PFSK-1 (cell line): ENCODE measurements around the gene CEMIP.

Experiments
- FOXP2 ChIP-seq: optimal IDR thresholded peaks from 2 replicates; pipeline ENCODE3; 2011; ENCODE audit warnings: borderline replicate concordance, control low read depth, inconsistent platforms; ENCODE audit not compliant: insufficient read depth; ENCODE audit errors: extremely low read length, extremely low read depth
- POLR2AphosphoS5 ChIP-seq: IDR thresholded peaks from 2 replicates; pipeline ENCODE4 v1.6.1; 2012; ENCODE audit warnings: low read depth, mild to moderate bottlenecking, control low read depth, low read length, moderate library complexity
- SIN3A ChIP-seq: IDR thresholded peaks from 2 replicates; pipeline ENCODE4 v1.6.1; 2012; ENCODE audit warnings: mild to moderate bottlenecking, low read length, moderate library complexity, borderline replicate concordance; ENCODE audit not compliant: insufficient read depth
- TAF1 ChIP-seq: IDR thresholded peaks from 2 replicates; pipeline ENCODE4 v1.6.1; 2012; ENCODE audit warnings: low read length, control low read depth, borderline replicate concordance; ENCODE audit not compliant: insufficient read depth
- TF ChIP-seq, protein P1 (sequence below), 2 experiments: IDR thresholded peaks; 2 replicates each; pipeline versions ENCODE4 v1.6.1 to v1.8.0; 2011 to 2012; ENCODE audit warnings: low read depth in 2 of 2, low read length in 2 of 2, control low read depth in 1 of 2, inconsistent platforms in 1 of 2, mild to moderate bottlenecking in 1 of 2, moderate library complexity in 1 of 2; ENCODE audit not compliant: insufficient read depth in 1 of 2

DNA sequence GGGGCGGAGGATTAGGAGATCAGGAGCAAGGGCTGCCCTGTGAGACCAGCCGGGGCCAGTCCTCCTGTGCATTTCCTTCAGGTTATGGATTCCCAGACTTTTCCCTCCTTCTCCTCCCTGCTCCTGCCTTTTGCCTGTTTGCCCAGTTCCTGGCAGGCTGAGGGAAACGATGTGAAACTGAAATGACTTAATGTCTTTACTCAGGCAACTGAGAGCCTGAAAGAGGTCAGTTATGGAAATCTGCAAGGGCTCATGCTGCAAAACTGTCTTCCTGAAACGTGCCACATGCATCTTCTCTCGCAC is 153.3 kb downstream of the CEMIP start:
- TF ChIP-seq, protein P1, sequence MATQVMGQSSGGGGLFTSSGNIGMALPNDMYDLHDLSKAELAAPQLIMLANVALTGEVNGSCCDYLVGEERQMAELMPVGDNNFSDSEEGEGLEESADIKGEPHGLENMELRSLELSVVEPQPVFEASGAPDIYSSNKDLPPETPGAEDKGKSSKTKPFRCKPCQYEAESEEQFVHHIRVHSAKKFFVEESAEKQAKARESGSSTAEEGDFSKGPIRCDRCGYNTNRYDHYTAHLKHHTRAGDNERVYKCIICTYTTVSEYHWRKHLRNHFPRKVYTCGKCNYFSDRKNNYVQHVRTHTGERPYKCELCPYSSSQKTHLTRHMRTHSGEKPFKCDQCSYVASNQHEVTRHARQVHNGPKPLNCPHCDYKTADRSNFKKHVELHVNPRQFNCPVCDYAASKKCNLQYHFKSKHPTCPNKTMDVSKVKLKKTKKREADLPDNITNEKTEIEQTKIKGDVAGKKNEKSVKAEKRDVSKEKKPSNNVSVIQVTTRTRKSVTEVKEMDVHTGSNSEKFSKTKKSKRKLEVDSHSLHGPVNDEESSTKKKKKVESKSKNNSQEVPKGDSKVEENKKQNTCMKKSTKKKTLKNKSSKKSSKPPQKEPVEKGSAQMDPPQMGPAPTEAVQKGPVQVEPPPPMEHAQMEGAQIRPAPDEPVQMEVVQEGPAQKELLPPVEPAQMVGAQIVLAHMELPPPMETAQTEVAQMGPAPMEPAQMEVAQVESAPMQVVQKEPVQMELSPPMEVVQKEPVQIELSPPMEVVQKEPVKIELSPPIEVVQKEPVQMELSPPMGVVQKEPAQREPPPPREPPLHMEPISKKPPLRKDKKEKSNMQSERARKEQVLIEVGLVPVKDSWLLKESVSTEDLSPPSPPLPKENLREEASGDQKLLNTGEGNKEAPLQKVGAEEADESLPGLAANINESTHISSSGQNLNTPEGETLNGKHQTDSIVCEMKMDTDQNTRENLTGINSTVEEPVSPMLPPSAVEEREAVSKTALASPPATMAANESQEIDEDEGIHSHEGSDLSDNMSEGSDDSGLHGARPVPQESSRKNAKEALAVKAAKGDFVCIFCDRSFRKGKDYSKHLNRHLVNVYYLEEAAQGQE (IDR thresholded peaks at IDR 0.05; ENCODE audit: insufficient read depth in 1 of 2, low read depth in 2 of 2, low read length in 2 of 2): no peak
- TF ChIP-seq SIN3A (no peak), TAF1 (no peak), POLR2AphosphoS5 (no peak), FOXP2 (no peak)
